Stimulated activated CD4-positive, alpha-beta T cell treated with anti-CD3 and anti-CD28 coated beads, TNF-alpha, amount 100 ng/mL, for 48 hours (primary cell): ENCODE results near the gene CEP68.
A peak's percentile ranks its signal among the peaks of the same experiment; 100 is the strongest.

ENCODE experiments used
- DNase-seq, 3 donors: peaks; one replicate each; pipeline ENCODE4 v3.0.0-alpha.2; 2020; ENCODE audit warnings: low read depth in 3 of 3

The CEP68 gene

DNA sequence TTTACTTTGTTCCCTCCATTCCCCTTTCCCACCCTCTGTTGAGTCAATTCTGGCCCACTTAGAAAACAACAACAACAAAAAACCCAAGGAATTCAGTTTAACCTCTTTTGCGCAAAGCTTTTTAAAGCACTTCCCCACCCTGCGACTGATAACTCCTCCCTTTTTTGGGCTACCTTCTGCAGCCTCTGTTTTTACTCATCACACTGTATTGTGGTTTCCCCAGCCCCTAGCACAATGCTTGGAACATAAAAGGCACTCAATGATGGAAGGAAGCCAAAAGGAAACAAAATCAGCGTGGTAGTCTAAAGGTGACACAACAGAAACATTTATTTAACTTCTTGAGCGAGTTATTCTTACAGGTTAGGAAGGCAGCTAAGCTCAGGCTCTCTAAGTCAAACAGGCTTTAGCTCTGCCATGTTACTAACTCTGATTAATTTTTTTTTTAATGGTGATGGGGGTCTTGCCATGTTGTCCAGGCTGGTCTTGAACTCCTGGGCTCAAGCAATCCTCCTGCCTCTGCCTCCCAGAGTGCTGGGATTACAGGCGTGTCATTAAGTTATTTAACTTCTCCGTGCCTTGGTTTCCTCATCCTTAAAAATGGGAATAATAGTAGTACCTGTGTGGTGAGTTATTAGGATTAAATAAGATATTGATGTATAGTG is 1.3 kb downstream of the CEP68 start:
- DNase-seq, result peak in 1 of 3 donors; percentile 46

DNA sequence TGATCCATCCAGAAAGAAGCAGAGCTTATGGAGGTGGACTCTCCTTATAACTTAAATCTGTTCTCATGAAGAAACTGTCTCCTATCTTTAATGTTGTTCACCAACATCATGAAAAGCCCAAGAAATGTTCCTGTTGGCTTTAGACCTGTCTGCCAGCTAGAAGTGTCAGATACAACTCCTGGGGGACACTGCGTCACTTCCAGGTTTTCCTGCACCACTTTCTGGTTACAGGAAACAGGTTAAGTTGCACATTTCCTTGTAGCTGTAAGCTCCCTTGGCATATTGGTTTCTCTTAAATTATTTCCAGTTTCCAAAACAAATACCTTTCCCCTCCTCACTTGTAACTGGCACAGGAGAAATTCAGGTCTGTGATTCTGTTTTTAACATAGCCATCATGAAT is 2.9 kb downstream of the CEP68 start:
- DNase-seq, result no peak

DNA sequence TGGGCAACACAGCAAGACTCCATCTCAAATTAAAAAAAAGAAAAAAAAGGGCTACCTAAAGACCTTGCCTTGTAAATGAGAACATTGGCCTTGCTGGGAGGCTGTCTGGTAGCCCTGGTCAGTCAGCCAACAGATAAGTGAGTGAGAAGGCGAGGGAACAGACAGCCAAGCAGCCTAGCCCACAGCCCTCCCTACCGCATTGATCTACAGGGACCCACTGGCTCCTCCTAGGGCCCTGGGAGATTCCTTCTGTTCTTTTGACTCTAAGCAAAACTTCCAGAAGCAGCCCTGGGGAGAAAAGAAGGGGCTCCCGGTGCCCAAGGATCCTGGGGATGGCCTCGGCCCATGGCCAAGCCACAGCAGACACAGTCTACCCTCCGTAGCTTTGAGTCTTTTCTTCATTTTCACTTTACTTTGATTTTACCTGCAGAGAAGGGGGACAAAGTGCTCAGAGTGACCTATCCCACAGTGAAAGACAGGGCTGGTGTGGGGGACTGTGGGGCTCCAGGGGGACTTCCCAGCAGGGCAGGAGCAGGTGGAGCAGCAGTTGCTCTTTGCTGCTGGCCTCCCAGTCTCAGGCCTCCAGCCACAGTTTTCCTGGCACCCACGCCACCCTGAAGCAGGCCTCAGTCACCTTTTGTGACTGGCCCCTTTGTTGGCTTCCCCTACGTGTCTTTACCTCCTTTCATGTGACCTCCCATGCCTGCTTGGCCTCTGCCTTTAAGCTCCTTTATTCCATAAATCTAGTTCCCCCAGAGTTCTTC is 5.1 kb downstream of the CEP68 start:
- no peak for DNase-seq

DNA sequence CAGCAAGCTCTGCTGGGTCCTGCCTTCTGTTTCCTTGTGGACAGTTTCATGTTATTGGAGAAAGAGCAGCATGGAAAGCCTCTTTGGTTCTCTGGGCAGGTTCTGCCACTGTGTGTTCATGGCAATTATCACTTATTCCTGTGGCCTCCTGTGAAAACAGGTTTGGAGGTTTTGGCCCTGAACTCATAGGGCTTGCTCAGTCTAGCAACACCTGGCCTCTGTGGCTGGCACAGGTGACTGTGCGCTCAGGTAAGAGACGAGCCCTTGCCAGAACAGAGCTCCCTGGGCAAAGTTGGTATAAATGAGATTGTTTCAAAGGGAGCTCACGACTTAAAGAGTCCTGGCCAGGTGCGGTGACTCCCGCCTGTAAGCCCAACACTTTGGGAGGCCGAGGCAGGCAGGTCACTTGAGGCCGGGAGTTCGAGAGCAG is 5.7 kb downstream of the CEP68 start:
- no peak for DNase-seq

DNA sequence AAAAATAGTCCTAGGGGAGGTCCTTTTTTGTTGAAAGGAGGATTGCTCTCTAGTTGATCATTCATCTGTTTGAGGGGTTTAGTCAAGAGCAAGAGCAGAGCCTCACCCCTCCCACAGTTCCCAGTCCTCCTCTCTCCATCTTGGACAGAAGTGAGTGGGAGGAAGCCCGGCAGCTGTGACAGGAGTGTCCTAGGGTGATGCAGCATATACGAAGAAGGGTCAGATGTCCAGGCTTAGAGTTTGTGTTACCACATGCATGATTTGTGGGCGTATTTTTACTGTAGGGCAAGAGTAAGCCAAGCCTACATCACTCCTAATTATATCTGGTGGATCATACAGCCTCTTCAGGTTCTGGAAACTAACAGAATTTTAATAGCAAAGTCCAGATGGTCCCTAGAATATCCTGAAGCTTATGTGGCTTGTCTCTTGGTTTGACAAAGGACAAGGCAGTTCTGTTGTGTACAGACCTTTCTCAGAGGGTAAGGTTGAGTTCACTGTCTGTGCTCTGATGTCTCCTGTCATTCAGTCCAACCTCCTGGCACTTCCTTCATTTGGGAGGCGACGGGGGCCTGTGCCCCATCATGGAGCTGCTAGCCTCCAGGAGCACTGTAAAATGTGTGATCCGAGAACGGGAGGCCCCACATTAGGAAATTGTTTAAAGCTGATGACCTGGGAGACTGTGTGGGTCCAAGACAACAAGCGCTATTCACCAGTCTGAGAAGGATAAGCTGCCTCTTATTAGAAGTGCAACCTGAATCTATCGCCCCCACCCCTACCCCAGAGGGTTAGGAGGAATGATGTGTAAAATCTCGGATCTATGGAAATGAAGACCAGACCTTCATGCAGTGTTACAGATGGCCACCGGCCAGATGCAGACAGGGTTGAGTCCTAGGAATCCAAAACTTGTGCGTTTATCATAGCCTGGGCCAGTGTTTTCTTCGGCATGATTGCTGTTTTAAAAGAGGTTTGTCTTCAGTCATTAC is 6.9 kb downstream of the CEP68 start:
- no peak for DNase-seq

DNA sequence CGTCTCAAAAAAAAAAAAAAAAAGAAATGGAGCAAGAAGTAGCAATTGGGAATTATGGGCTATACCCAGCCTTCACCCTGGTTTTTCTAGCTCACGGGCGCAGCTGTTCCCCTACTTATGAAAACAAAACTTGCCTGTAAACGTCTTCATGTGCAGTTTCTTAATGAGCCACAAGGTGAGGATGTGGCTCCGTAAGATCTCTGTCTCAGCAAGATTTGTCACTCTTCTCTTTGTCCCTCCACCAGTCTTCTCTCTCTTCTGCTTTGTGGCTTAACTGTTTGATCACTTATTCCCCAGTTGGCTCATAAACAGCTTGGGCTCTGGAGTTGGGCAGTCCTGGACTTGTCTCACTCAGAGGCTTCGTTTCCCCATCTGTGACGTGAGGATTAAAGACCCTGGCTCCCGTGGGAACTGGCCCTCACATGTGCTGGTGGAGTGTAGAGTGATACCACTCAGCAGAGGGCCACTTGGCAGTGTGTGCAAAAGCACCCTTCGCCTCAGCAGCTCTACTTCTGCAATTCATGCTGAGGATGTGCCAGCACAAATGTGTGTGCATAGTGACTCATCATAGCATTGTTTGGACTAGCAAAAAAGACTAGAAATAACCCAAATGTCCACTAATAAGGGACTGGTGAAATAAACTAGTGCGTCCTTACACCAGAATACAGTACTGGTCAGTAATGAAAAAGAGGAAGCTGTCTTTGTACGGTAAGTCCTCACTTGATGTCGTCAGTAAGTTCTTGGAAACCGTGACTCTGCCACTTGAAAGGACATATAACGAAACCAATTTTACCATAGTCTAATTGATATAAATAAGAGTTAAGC is 8.7 kb downstream of the CEP68 start:
- peak in 1 of 3 donors; percentile 27 for DNase-seq

DNA sequence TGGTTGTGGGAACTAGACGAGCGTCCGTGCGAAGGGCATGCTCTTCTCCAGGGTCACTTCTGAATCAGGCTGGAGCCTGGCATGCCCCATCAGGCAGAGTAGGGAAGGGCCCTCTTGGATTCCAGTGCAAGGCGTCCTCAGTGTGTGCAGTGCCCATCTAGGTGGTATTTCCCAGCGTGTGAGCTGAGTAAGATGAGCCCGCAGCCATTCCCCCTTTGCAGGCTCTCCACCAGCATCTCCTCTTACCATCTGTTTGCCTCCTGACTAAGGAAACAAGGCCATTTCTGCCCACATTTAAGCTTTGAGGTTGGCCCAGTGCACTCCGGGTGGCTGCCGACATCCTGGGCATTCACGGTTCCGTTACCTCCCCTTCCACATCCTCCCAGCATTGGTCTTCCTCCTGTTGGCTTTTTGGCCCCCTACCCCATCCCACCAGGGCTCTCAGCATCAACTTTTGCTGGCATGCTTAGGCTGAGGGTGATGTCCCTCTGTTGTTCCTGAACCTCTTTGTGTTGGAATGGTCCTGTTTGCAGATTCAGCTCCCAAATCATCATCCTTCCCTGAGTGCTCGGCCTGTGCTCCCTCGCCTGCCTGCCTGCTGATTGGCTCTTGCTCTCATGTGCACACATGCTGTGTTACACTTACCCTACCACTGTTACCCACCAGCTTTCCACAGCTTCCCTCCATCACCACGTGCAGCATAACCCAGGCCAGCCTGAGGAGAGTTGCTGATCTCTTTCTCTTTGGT is 11.8 kb downstream of the CEP68 start:
- DNase-seq, result no peak

DNA sequence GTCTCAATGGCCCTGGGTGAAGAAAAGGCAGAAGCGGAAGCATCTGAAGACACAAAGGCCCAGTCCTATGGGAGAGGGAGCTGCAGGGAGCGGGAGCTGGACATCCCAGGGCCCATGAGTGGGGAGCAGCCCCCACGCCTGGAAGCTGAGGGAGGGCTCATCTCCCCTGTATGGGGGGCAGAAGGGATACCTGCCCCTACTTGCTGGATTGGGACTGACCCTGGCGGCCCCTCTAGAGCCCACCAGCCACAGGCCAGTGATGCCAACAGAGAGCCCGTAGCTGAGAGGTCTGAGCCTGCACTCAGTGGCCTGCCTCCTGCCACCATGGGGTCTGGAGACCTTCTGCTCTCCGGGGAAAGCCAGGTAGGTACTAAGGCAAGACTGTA is 13.2 kb downstream of the CEP68 start:
- DNase-seq, result no peak

DNA sequence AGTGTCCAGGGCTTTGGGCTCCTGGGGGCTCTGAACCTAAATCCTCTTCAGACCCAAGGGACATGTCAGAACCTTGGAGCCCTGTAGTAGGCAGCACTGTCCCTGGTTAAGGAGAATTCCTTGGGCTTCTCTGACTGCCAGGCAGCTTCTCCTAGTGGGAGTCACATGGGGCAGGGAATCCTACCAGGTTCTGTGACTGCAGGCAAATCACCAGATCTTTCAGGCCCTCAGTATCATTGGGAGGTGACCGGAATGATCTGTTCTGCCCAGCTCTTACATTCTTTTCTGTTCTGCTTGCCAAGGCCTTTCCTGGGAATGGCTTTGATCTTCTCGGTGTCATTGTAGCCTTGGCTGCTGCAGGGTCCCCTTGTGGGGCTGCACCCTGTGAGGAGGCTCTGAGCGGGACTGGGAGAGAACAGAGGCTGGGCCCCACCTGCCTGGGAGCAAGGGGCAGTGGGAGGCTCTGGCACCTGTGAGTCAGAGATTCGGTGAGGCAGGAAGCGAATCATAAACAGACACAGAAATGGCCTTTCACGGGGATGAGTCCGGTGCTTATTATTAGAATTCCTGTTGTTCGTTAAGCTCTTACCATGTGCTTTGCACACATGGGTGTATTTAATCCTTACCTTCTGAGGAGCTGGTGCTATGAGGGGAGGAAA is 14.1 kb downstream of the CEP68 start:
- DNase-seq, result no peak

DNA sequence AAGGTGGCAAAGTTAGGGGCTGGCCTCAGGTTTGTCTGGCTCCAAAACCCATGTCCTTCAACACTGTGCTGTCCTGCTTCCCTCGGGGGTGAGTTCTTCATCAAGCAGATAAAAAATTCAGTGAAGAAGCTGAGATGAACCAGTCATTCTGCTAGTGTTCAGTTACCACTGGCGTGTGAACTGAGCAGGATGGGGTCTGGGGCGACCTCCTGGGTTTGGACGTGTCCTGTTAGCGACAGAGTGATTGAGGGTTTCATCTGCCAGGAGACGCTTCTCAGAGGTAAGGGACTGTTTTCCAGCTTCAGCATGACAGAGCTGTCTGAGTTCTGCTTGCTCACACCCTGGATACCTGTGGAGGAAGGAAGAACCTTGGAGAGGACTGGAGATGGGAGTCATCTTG is 14.6 kb downstream of the CEP68 start:
- DNase-seq, result no peak

DNA sequence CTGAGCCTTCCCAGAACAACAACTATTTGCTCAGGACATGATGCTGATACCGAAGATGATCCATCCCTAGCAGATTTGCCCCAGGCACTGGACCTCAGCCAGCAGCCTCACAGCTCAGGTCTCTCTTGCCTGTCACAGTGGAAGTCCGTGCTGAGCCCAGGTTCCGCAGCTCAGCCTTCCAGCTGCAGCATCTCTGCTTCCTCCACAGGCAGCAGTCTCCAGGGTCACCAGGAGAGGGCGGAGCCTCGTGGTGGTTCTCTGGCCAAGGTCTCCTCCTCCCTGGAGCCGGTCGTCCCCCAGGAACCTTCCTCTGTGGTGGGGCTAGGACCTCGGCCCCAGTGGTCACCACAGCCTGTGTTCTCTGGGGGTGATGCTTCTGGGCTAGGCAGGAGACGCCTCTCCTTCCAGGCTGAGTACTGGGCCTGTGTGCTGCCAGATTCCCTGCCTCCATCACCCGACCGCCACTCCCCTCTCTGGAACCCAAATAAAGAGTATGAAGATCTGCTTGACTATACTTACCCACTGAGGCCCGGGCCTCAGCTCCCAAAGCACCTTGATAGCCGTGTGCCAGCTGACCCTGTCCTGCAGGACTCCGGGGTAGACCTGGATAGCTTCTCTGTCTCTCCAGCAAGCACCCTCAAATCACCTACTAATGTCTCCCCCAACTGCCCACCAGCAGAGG is 15.4 kb downstream of the CEP68 start:
- DNase-seq, result no peak

DNA sequence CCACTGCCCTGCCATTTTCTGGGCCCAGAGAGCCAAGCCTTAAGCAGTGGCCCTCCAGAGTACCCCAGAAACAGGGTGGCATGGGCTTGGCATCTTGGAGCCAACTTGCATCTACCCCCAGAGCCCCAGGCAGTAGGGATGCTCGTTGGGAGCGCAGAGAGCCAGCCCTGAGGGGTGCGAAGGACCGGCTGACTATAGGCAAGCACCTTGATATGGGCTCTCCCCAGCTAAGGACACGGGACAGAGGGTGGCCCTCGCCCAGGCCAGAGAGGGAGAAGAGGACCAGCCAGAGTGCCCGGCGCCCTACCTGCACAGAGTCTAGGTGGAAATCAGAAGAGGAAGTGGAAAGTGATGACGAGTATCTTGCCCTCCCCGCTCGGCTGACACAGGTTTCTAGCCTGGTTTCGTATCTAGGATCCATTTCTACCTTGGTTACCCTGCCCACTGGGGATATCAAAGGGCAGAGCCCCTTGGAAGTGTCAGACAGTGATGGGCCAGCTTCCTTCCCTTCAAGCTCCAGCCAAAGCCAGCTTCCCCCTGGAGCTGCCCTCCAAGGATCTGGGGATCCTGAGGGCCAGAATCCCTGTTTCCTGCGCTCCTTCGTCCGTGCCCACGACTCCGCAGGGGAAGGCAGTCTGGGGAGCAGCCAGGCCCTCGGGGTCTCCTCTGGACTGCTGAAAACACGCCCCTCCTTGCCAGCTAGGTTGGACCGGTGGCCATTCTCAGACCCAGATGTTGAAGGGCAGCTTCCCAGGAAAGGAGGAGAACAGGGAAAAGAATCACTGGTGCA is 16.2 kb downstream of the CEP68 start:
- DNase-seq, result no peak

DNA sequence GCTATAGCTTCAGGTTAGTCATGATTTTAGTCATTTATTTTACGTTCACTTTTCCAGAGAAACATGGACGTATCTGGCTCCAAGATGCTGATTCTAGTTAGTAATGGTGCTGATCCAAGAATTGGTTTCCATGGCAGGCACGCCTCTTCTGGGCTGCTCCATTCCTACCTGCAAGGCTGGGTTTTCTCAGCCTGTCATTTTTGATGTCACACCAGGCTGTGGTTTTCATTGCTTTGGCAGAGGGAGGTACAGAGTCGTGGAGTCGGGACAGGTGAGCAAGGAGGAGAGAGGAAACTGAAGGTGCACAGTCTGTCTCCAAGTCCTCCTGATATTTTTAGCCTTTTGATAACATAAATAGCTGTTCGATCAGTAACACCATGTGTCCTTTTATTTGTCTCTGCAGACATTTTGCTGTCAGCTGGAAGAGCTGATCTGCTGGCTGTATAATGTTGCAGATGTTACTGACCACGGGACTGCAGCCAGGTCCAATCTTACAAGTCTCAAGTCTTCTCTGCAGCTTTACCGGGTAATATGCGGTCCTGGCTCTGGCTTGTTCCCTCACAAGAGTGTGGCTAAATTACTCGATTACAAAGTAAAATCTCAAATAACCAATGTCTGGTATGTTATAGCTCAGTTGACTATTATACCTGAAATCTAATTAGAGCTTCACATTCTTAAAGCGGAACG is 17.8 kb downstream of the CEP68 start:
- DNase-seq, result no peak

DNA sequence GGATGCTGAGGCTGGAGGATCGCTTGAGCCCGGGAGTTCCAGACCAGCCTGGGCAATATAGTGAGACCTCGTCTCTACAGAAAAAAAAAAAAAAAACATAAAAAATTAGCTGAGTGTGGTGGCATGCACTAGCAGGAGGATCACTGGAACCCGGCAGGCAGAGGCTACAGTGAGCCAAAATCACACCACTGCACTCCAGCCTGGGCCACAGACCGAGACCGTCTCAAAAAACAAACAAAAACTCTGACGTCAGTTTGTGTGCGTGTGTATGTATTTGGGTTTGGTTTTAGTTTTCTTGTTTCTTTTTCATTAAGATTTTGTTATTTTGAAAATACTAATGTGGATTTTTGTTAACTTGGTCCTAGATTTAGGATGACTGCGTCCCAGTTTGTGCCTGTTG is 19.0 kb downstream of the CEP68 start:
- no peak for DNase-seq

DNA sequence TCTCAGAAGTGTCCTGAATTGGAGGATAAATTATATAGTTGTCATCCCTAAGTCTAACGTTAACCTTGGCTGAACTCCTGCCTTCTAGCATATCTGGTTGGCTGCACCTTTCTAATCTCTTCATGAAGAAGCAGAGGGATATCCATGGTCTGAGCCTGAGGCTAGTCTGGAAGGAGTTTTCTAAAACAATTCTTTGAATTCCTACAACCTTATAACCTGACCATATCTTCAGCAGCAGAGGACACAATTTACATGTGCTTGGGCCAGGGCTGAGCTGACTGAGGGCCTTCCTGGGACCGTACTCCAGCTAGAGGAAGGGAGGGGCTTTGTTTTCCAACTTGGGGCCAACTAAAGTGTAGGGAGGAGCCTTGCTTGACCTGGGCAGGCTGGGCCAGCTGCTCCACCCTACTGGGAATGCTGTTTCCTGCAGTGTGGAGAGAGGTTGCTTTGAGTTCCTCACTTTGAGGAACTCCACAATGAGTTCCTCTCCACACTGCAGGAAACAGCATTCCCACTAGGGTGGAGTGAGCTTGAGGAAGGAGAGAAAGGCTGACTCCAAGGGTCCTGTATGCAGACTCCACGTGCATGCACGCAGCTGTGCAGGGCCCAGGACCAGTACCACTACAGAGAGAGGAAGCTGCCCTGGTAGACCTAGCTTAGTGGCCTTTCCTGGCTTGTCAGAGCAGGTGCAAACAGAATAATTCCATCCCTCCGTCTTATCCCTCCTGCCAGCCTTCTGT is 19.6 kb downstream of the CEP68 start:
- no peak for DNase-seq

DNA sequence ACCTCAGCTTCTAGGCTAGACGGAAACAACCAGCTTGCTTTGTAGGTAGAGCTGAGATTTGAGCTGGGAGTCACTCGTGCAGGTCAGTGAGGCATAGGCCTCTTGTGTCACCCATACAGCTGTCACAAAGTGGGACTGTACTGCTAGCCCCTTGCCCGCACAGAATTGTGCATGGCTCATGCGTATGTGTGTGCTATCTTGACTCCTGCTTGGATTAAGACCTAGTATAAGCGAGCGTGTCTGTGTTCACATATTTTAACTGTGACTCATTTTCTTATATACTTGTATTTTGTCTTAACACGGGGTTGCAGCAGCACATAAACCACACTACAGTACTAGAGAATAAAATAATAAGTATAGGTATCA is 20.1 kb downstream of the CEP68 start:
- no peak for DNase-seq

DNA sequence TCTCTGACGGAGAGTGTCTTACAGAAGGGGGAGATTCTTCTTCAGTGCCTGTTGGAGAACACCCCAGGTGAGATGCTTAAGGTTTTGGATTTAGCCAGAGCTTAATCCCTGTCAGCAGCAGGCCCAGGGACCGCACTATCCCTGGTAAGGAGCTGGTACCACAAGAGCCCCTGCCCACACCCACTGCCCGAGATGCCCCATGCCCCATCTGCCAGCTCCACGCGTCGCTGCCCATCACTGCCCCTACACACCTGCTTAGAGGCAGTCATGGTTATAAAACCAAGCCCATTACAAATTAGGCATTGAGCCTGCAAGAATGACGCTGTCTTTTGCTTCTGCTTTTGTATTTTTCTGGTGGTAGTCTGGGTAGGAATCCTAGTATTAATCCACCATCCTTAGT is 21.7 kb downstream of the CEP68 start:
- DNase-seq, result no peak

DNA sequence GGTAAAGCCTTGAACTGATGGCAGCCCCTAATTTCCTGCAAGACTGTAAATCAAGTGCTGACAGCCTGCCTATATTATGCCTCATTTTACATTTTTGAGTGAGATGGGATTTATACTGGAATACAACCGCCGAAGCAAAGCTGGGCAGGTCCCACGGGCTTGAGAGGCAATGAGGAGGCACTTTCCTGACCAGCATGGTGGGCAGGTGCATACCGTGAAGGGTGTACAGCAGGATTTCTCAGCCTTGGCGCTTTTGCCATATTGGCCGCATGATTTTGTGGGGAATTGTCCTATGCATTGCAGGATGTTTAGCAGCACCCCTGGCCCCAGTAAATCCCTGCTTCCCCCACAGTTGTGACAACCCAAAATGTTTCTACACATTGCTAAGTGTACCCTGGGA is 22.8 kb downstream of the CEP68 start:
- no peak for DNase-seq
